Nephron (organoid): ENCODE data around the gene MAPK8IP2.

Experiments used
- H3K27ac Mint-ChIP-seq, 3 experiments: 2 replicates each; pipeline ENCODE4 v1.8.0; 2020; ENCODE audit warnings: mixed read lengths in 3 of 3, mild to moderate bottlenecking in 2 of 3, moderate library complexity in 1 of 3
- H3K27me3 Mint-ChIP-seq: 2 replicates; pipeline ENCODE4 v1.8.0; 2021; ENCODE audit warnings: low read depth, mild to moderate bottlenecking, moderate library complexity, mixed read lengths
- H3K36me3 Mint-ChIP-seq: 2 replicates; pipeline ENCODE4 v1.8.0; 2020; ENCODE audit warnings: low read depth, mixed read lengths
- H3K4me1 Mint-ChIP-seq: 2 replicates; pipeline ENCODE4 v1.8.0; 2020; ENCODE audit warnings: mixed read lengths
- H3K4me3 Mint-ChIP-seq, 3 experiments: 2 replicates each; pipeline ENCODE4 v1.8.0; 2020; ENCODE audit warnings: mild to moderate bottlenecking in 3 of 3, mixed read lengths in 3 of 3, moderate library complexity in 2 of 3
- H3K9me3 Mint-ChIP-seq: 2 replicates; pipeline ENCODE4 v1.8.0; 2020; ENCODE audit warnings: mixed read lengths
- CTCF ChIP-seq, 3 experiments: fragments of 200-600 bp; sonication (generic); IDR thresholded peaks; one replicate each; pipeline ENCODE4 v1.5.0; 2021; ENCODE audit warnings: antibody characterized with exemption in 3 of 3; ENCODE audit not compliant: unreplicated experiment in 3 of 3

MAPK8IP2 gene

GRCh38 chr22:50576806-50577696, 23.5 kb upstream of the MAPK8IP2 start:
- Mint-ChIP-seq H3K4me1 (peaks cover 6% of the 10 kb centered on the region), H3K27ac (no peak overlapping the region), H3K4me3 (peak overlapping the region in 1 of 3 experiments; percentile 16), H3K9me3 (no peaks in the 10 kb centered on the region), H3K36me3 (peaks cover 16% of the 10 kb centered on the region), H3K27me3 (no peaks in the 10 kb centered on the region)
- TF ChIP-seq CTCF (IDR thresholded peaks at IDR 0.05; ENCODE audit: unreplicated experiment in 3 of 3) = no peak

- no peak for TF ChIP-seq CTCF (IDR thresholded peaks at IDR 0.05; ENCODE audit: unreplicated experiment in 3 of 3)
- peaks cover 16% of the 10 kb centered on the region for H3K36me3 Mint-ChIP-seq
- H3K27me3 Mint-ChIP-seq = no peaks in the 10 kb centered on the region
- peaks cover 6% of the 10 kb centered on the region for H3K4me1 Mint-ChIP-seq
- no peaks in the 10 kb centered on the region for H3K9me3 Mint-ChIP-seq
- H3K27ac Mint-ChIP-seq = no peak overlapping the region
- no peak overlapping the region for H3K4me3 Mint-ChIP-seq
Measured at GRCh38 chr22:50577697-50577986, 23.0 kb upstream of the MAPK8IP2 start.

- H3K36me3 Mint-ChIP-seq = peaks cover 16% of the 10 kb centered on the region
- no peak for TF ChIP-seq CTCF (IDR thresholded peaks at IDR 0.05; ENCODE audit: unreplicated experiment in 3 of 3)
- H3K4me1 Mint-ChIP-seq = peaks cover 6% of the 10 kb centered on the region
- peak within 1 kb of the TSS in 2 of 3 experiments; percentile 32 to 43 for H3K4me3 Mint-ChIP-seq
- H3K9me3 Mint-ChIP-seq = no peaks in the 10 kb centered on the region
- no peak within 1 kb of the TSS for H3K27ac Mint-ChIP-seq
- no peaks in the 10 kb centered on the region for H3K27me3 Mint-ChIP-seq
Measured at GRCh38 chr22:50577987-50578775, 22.4 kb upstream of the MAPK8IP2 start, which contains the start of gene CPT1B. Gene CPT1B, minus strand, starts transcription at chr22:50578427. Its CDS starts 512 bp downstream, at chr22:50577915.

- TF ChIP-seq CTCF (IDR thresholded peaks at IDR 0.05; ENCODE audit: unreplicated experiment in 3 of 3) = no peak
- Mint-ChIP-seq H3K4me1 (peaks cover 6% of the 10 kb centered on the region), H3K9me3 (no peaks in the 10 kb centered on the region), H3K27ac (no peak overlapping the region), H3K27me3 (no peaks in the 10 kb centered on the region), H3K36me3 (peaks cover 16% of the 10 kb centered on the region), H3K4me3 (peak overlapping the region in 1 of 3 experiments; percentile 43)
Measured at GRCh38 chr22:50578776-50579310, 21.8 kb upstream of the MAPK8IP2 start.

GRCh38 chr22:50579752-50580151, 20.8 kb upstream of the MAPK8IP2 start:
- TF ChIP-seq CTCF (IDR thresholded peaks at IDR 0.05; ENCODE audit: unreplicated experiment in 3 of 3) = no peak
- Mint-ChIP-seq H3K27ac (peak overlapping the region in 1 of 3 experiments; percentile 23), H3K36me3 (peaks cover 16% of the 10 kb centered on the region)

More at GRCh38 chr22:50579752-50580151, 20.8 kb upstream of the MAPK8IP2 start:
- Mint-ChIP-seq H3K9me3 (no peaks in the 10 kb centered on the region), H3K4me3 (peak overlapping the region in 2 of 3 experiments; percentile 58 to 72), H3K4me1 (peaks cover 6% of the 10 kb centered on the region), H3K27me3 (no peaks in the 10 kb centered on the region)
